HG03521 (cell line): ENCODE results near the gene P4HA3.

ENCODE experiments used
- ATAC-seq: cut with Tn5 transposase; IDR thresholded peaks from one replicate; pipeline ENCODE4 v1.9.1; 2021; ENCODE audit warnings: mild to moderate bottlenecking, moderate library complexity; ENCODE audit not compliant: unreplicated experiment

Gene P4HA3

DNA sequence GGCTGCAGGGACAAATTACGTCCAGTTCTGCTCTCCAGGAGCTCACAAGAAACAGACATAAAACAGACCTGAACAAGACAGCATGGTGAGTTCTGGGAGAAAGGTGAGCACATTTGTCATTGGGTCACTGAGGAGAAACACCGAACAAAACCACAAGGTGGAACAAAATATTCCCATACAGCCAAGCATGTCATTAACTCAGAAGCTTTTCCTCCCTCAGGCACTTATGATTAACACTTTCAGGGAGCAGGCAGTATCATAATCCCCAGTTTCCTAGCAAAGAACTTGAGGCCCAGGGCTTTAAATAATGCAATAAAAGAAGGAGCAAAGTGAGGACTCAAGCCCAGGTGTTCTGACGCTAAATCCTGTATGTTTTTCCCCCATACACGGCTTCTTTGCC, 43.0 kb downstream of the P4HA3 start:
- ATAC-seq = no peak

GRCh38 chr11:74267014-74267413, 44.4 kb downstream of the P4HA3 start:
- ATAC-seq = no peak

GRCh38 chr11:74265256-74265655, 46.2 kb downstream of the P4HA3 start:
- ATAC-seq = no peak

DNA sequence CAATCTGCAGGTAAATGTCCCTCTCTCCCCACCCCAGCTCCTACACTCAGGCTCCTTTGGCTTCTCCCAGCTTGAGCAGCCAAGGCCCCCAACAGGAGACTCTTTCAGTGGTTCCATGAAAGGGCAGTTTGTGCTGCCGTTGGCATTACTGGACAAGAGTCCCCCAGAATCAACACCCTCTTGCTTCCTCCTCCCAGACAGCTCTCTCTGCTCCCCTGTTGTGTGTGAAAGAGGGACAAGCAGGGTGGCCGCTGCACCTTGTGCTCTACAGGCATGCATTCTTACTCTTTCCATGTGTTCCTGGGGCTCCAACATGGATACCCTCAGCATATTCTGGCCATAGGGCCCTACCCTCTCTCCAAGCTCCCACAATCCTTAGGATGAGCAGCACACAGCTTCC, 48.7 kb downstream of the P4HA3 start:
- no peak for ATAC-seq

- ATAC-seq = no peak
Observed at GRCh38 chr11:74257959-74258553, 53.4 kb downstream of the P4HA3 start.

DNA sequence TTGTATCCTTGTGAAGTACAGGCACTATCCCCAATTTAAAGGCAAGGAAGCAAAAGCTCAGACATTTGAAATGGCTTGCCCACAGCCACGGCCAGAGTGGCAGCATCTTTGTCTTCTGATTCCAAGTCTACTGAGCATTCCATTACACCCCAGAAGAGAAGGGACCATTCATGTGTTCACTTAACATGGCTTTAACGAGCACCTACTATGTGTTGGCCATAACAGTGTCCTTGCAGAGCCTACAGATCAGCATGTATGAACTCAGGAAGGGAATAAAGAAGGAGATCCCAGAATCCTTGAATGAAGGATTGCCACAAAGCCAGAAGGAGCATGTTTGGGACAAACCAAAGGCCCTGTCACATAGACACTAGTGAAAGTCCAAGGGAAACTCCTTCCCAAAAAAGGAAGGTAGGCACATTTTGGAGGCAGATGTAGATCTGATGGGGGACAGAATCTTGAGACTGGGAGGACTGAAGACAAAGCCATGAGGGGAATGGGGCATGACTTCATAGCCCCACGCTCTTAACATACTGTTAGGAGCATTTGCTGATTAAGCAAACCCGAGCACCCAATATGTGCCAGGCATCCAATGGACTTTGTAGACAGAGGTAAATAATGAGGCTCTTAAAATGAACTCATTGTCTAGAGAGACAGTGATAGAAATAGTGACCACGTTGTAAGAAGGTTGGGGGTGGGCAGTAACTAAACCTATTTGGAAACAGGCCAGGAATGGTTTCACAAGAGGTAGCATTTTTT, 54.9 kb downstream of the P4HA3 start:
- ATAC-seq = no peak

DNA sequence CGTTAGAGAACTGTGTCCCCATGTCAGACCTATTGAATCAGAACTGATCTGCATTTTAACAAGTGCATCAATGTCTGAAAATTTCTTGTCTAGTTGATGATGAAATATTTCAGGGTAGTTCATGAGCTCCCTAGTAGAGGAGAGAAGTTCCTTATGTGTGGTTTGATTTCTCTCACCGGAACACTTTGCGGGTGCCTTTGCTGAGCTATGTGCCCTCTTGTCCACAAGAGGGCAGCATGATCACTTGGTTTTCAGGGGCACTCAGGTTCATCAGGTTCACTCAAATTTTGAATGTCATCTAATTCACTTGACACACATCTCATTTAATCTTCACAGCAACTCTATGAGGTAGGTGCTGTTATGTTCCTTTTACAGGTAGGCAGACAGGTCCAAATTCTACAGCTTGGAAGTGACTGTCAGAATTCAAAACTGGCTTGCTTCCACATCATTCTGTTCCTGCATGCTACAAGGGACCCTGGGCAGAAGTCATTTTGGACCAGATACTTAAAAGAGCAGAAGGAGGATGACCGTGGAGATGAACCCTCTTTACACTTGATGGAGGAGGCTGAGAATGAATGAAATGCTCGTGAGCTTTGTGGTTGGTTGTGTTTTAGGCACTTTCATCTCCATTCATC, 55.6 kb downstream of the P4HA3 start:
- ATAC-seq = no peak

DNA sequence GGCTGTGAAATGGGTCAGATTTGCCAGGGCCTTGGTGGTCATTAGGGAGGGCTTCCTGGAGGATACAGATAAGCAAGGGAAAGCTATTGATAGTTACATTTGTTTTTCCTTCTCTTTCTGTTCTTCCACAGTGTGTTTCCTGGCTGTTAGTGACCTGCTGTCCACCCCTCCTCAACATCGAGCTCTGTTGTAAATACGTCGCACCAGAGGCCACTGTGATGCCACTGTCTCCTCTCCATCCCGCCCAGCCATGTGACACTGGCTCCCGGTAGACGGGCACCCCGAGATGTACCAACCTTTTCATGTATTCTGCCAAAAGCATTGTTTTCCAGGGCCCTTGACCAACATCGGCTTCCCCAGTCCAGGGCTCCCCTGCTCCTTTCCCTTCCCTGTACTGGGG, 58.1 kb downstream of the P4HA3 start:
- no peak for ATAC-seq

DNA sequence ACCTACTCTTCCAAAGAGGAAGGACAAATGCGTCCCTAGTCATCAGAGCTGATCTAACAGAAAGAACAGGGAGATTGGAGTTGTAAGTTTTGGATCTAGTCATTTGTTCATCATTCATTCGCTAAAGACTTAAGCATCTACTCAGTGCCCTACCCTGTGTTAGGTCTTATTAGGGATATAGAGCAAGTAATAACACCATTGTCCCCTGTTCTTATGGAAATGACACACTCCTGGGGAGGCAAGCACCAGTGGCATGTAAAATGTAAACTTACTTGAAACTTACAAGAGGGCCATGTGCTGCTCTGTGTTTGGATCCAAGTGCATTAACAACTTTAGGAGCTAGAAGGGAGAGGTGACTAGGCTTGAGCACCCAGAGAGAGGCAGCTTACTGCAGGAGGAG, 61.9 kb downstream of the P4HA3 start:
- ATAC-seq = no peak

DNA sequence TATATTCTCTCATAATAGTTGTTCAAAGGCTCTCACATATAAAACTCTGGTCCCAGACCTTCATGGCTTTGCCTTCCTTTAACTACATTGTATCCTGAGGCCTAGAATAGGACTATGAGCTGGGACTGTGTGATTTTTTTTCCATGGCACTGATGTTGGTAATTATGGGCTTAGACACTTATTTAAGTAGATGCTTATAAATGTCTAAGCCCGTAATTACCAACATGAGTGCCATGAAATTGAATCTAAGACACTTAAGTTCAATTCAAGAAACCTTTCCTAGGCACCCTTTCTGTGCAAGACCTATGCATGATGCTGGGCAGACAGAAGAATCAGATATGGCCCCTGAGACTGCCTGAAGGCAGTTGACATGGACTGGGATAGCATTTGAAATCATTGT, 63.0 kb downstream of the P4HA3 start:
- no peak for ATAC-seq

GRCh38 chr11:74238243-74238642, 73.2 kb downstream of the P4HA3 start:
- no peak for ATAC-seq

- no peak for ATAC-seq
Observed at GRCh38 chr11:74237541-74237940, 73.9 kb downstream of the P4HA3 start.

DNA sequence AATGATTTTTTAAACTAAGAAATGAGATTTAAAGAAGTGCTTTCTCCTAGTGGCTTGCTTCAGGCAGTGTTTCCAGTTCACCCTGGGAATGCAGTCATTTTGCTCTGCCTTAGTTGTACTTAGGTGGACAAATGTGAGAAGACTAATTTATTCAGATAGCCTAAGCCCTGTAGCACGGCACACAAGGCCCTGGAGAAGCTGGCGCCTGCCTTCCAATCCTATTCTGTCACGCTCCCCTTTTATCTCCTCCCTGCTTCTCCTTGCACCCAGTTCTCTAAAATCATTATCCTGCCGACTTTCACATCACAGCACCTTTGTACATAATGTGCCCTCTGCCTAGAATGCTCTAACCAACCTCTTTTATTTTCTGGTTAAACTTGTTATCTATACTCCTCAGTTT, 76.3 kb downstream of the P4HA3 start:
- no peak for ATAC-seq

- ATAC-seq = no peak
Observed at GRCh38 chr11:74233683-74234082, 77.8 kb downstream of the P4HA3 start.

DNA sequence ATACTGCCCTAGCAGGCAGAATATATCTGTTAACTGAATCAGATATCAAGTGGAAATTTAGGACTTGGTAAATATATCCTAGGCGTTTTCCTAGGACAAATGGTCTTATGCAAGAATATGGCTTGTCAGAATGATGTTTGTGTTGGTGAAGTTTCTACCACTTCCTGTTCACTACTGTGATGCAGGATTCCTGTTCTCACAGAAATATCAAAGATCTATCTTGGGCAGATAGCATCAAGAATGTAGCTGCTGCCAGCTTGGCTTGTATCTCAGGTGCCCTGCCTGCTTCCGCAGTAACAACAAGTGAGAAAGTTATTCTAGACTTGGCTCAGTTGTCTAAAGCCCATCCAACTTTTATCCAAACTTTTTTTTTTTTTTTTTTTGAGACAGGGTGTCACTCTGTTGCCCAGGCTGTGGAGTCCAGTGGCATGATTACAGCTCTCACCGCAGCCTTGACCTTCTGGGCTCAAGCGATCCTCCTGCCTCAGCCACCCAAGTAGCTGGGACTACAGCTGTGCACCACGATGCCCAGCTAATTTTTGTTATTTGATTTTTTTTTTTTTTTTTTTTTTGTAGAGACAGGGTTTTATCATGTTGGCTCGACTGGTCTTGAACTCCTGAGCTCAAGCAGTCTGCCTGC, 79.0 kb downstream of the P4HA3 start:
- ATAC-seq = no peak

GRCh38 chr11:74226907-74227306, 84.5 kb downstream of the P4HA3 start:
- no peak for ATAC-seq

DNA sequence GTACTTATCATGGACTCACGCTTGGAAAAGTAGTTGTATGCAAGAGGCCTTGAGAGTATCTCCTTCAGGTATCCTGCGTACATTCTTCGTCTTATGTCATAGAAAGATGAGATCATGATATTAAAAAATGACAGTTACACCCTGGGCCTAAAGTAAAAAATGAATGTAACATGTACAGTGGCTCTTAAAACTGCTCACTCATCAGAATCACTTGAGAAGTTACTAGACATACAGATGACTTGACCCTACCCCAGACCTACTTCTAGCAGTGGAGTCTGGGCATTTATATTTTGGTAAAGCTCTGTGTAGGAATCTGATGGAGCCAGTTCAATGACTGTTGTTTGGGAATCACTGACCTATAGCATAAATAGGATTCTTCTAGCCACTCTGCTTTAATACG, 85.9 kb downstream of the P4HA3 start:
- no peak for ATAC-seq

DNA sequence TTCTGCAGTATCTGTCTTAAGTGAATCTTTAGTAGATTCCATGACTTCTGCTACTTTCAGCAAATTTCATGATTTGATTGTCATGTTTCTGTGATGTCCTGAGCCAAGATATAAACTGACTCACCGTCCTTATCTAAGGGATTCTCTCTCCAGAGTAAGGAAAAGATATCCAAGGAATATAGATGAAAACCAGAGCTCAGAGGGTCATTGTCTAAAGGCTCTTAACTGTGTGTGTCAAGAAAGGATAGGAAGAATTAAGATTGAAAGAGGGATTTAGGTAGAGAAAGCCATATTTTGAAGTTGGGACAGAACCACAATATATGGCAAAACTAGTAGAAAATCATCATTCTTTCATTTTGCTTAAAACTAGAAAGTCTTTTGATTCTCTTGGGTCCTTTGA, 89.6 kb downstream of the P4HA3 start:
- no peak for ATAC-seq

DNA sequence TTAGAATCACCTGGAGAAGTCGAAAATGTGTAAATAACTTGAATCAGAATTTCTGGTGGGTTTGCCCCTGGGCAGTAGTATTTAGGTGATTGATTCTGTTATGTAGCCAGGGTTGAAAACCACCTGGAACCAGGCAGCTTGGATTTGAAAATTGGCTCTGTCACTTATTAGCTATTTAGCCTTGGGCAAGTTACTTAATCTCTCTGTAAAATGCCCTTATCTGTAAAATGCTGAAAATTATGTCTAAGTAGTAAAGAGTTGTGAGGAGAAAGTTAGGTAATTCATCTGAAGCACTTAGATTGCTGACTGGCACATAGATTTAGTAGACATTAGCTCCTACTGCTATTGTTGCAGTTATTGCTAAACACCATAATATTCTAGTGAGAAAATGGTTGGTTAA, 91.1 kb downstream of the P4HA3 start:
- no peak for ATAC-seq
